ENCODE results near the gene UNC5A. TPM values are rescaled to one million over a fixed set of nuclear protein-coding genes. Genes with fewer than 3 reads are reported as not detected.
A peak's percentile ranks its signal among the peaks of the same experiment; 100 is the strongest.

The UNC5A gene
- total and polyA plus RNA-seq, 9 of the 15 experiments (the other 6 are each of a cell fraction or from before 2014, with no cell fraction given) = not detected

DNA sequence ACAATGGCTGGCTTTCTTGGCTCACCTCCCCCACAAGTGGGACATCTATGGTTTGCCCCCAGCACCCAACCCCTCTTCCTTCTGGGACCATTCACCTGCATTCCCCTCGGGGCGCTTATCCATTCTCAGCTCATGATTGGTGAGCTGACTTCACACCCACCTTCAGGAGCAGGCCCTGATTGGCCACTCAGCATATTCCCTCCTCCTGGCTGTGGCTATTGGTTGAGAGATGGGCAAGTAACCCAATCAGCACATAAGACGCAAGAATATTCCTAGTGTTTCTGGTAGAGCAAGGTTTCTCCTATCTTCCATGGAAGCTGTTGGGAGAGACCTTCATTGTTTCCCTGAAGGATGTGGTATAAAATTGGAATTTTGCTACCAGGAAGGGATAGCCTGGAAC lies 22.7 kb upstream of the UNC5A start:
- no peaks in the 10 kb centered on the region for H3K9me1 ChIP-seq (ENCODE audit: control insufficient read depth, insufficient read depth, low read length)
- ChIA-PET CTCF (ENCODE audit: low intra/inter-chr PET ratio) (no interaction called here), POLR2A (interaction anchor here (0.7 kb wide), 1 partner anchor 85 kb away, joined by 4 read pairs; no protein-coding TSS in a partner anchor)
- H3K4me1 ChIP-seq (replicated peaks in 1 of 2; ENCODE audit: control insufficient read depth in 2 of 2, insufficient read depth in 2 of 2, low read length in 2 of 2) = peaks cover 0 to 3% of the 10 kb centered on the region in 2 experiments; a peak in 1 of 5 replicates
- no TSS peak for BruUV-seq (replicated peaks)
- in situ Hi-C loops (cut with MboI) (no loop called here), intact Hi-C loops (cut with micrococcal nuclease) (no loop called here)
- no peak overlapping the region for H2AFZ ChIP-seq (ENCODE audit: low read depth, low read length)
- no peak overlapping the region for H3K27ac ChIP-seq (ENCODE audit: extremely low read depth, low read depth, low read length)
- H3K79me2 ChIP-seq (ENCODE audit: control insufficient read depth, insufficient read depth, low read length) = no peaks in the 10 kb centered on the region
- peaks cover 9% of the 10 kb centered on the region for H4K20me1 ChIP-seq (replicated peaks; ENCODE audit: control insufficient read depth, insufficient read depth, low read length)
- DNase-seq (ENCODE audit: extremely low read depth in 1 of 4, low spot score in 3 of 4) = peak; percentile 22 to 67 (median 40)
- H3K9ac ChIP-seq (ENCODE audit: insufficient read depth in 1 of 2, low read depth in 2 of 2, low read length in 2 of 2) = no peak overlapping the region
- ATAC-seq = peak; percentile 87
- H3K4me2 ChIP-seq (ENCODE audit: insufficient read depth, low read length) = no peak overlapping the region
- H3K4me3 ChIP-seq = no peak overlapping the region
- no peak for FAIRE-seq
- 5% methylated on average over 3 of the region's 3 CpGs for WGBS (ENCODE audit: insufficient coverage, low coverage, missing lambda C conversion rate)
- no peaks in the 10 kb centered on the region for H3K9me3 ChIP-seq (replicated peaks; ENCODE audit: control insufficient read depth, insufficient read depth, low read depth, low read length)
- H3K36me3 ChIP-seq (ENCODE audit: control insufficient read depth, insufficient read depth, low read length) = no peaks in the 10 kb centered on the region
- H3K27me3 ChIP-seq (ENCODE audit: control insufficient read depth in 2 of 2, insufficient read depth in 2 of 2, low read length in 2 of 2) = peaks cover 16 to 60% of the 10 kb centered on the region in 2 experiments; a peak in 4 of 5 replicates
- no peak for TF ChIP-seq CBFA2T3 (IDR thresholded peaks at IDR 0.05)
- TF ChIP-seq KDM2B (CRISPR knock-in tag; IDR thresholded peaks at IDR 0.05) = no peak
- TF ChIP-seq SMAD4 (CRISPR knock-in tag; conservative IDR thresholded peaks at IDR 0.05) = no peak
- no peak for TF ChIP-seq TCF7L2 (IDR thresholded peaks at IDR 0.05; ENCODE audit: low read depth, low read length)
- no peak for TF ChIP-seq ZNF3 (CRISPR knock-in tag; IDR thresholded peaks at IDR 0.05)
- TF ChIP-seq, protein P1, sequence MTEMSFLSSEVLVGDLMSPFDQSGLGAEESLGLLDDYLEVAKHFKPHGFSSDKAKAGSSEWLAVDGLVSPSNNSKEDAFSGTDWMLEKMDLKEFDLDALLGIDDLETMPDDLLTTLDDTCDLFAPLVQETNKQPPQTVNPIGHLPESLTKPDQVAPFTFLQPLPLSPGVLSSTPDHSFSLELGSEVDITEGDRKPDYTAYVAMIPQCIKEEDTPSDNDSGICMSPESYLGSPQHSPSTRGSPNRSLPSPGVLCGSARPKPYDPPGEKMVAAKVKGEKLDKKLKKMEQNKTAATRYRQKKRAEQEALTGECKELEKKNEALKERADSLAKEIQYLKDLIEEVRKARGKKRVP (CRISPR knock-in tag; IDR thresholded peaks at IDR 0.05) = no peak
- TF ChIP-seq RBM14 (IDR thresholded peaks at IDR 0.05; ENCODE audit: borderline replicate concordance, insufficient read depth, low read depth, low read length) = no peak
- TF ChIP-seq NFYB (IDR thresholded peaks at IDR 0.05; ENCODE audit: extremely low read depth, insufficient read length) = peak; percentile 73
- TF ChIP-seq ELF4 (CRISPR knock-in tag; IDR thresholded peaks at IDR 0.05) = no peak
- no peak for TF ChIP-seq CC2D1A (IDR thresholded peaks at IDR 0.05)
- TF ChIP-seq ZBTB8A (IDR thresholded peaks at IDR 0.05; ENCODE audit: partially characterized antibody) = no peak
- no peak for TF ChIP-seq BRCA1 (IDR thresholded peaks at IDR 0.05)
- TF ChIP-seq BRCA1 (CRISPR knock-in tag; IDR thresholded peaks at IDR 0.05) = no peak
- no peak for TF ChIP-seq MAFF (IDR thresholded peaks at IDR 0.05; ENCODE audit: low read length)
- TF ChIP-seq, protein P2, sequence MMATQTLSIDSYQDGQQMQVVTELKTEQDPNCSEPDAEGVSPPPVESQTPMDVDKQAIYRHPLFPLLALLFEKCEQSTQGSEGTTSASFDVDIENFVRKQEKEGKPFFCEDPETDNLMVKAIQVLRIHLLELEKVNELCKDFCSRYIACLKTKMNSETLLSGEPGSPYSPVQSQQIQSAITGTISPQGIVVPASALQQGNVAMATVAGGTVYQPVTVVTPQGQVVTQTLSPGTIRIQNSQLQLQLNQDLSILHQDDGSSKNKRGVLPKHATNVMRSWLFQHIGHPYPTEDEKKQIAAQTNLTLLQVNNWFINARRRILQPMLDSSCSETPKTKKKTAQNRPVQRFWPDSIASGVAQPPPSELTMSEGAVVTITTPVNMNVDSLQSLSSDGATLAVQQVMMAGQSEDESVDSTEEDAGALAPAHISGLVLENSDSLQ (IDR thresholded peaks at IDR 0.05) = peak; percentile 66
- TF ChIP-seq ZNF232 (CRISPR knock-in tag; IDR thresholded peaks at IDR 0.05) = no peak
- no peak for TF ChIP-seq ZNF668 (CRISPR knock-in tag; IDR thresholded peaks at IDR 0.05)
- TF ChIP-seq SRSF9 (IDR thresholded peaks at IDR 0.05; ENCODE audit: borderline replicate concordance, low read depth, low read length) = no peak
- TF ChIP-seq ZNF780A (CRISPR knock-in tag; IDR thresholded peaks at IDR 0.05) = no peak
- no peak for TF ChIP-seq TRIM24 (IDR thresholded peaks at IDR 0.05)
- no peak for TF ChIP-seq NR4A1 (CRISPR knock-in tag; IDR thresholded peaks at IDR 0.05)
- TF ChIP-seq NR4A1 (tag; IDR thresholded peaks at IDR 0.05) = no peak
- no peak for TF ChIP-seq EWSR1 (IDR thresholded peaks at IDR 0.05; ENCODE audit: borderline replicate concordance, low read depth, partially characterized antibody)
- TF ChIP-seq, protein P3, sequence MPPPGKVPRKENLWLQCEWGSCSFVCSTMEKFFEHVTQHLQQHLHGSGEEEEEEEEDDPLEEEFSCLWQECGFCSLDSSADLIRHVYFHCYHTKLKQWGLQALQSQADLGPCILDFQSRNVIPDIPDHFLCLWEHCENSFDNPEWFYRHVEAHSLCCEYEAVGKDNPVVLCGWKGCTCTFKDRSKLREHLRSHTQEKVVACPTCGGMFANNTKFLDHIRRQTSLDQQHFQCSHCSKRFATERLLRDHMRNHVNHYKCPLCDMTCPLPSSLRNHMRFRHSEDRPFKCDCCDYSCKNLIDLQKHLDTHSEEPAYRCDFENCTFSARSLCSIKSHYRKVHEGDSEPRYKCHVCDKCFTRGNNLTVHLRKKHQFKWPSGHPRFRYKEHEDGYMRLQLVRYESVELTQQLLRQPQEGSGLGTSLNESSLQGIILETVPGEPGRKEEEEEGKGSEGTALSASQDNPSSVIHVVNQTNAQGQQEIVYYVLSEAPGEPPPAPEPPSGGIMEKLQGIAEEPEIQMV (tag; conservative IDR thresholded peaks at IDR 0.05; ENCODE audit: low read depth) = no peak
